Keratinocyte (primary cell): ENCODE data around the gene PLXDC2. TPM values are rescaled to one million over a fixed set of nuclear protein-coding genes. Genes with fewer than 3 reads are reported as not detected.
A peak's percentile ranks its signal among the peaks of the same experiment; 100 is the strongest.

Source experiments
- DNase-seq: peaks from one replicate; pipeline ENCODE4 v3.0.0-alpha.2; 2011; ENCODE audit warnings: low read depth, missing footprints, low spot score
- FAIRE-seq: peaks from 2 replicates; lab custom pipeline; 2011; peaks lifted over from hg19 to GRCh38; lab: Jason Lieb, UNC
- H2AFZ ChIP-seq: 2 replicates; pipeline ENCODE4 v1.6.0; 2012; ENCODE audit warnings: low read length, control low read depth, inconsistent platforms; ENCODE audit not compliant: control insufficient read depth
- H3K27ac ChIP-seq: 2 replicates; pipeline ENCODE4 v1.5.1; 2011; ENCODE audit warnings: low read length; ENCODE audit not compliant: control insufficient read depth, insufficient read depth
- H3K27me3 ChIP-seq: 3 replicates; pipeline ENCODE4 v1.6.0; 2011; ENCODE audit warnings: low read length; ENCODE audit not compliant: control insufficient read depth, insufficient read depth; ENCODE audit errors: extremely low read depth
- H3K36me3 ChIP-seq, 2 experiments: 2 replicates in 1 of 2; 3 replicates in 1 of 2; pipeline ENCODE4 v1.5.1; 2011; ENCODE audit warnings: low read length in 2 of 2, mild to moderate bottlenecking in 1 of 2; ENCODE audit not compliant: control insufficient read depth in 2 of 2, insufficient read depth in 2 of 2; ENCODE audit errors: extremely low read depth in 1 of 2
- H3K4me1 ChIP-seq: 3 replicates; pipeline ENCODE4 v1.5.1; 2011; ENCODE audit warnings: low read length; ENCODE audit not compliant: control insufficient read depth, insufficient read depth; ENCODE audit errors: extremely low read depth
- H3K4me2 ChIP-seq: 3 replicates; pipeline ENCODE4 v1.6.0; 2011; ENCODE audit warnings: low read depth, low read length; ENCODE audit not compliant: control insufficient read depth, insufficient read depth; ENCODE audit errors: extremely low read depth
- H3K4me3 ChIP-seq, 3 experiments: fragments of 200-600 bp in 1 of 3; sonication (generic) in 1 of 3; 2 replicates in 2 of 3; 3 replicates in 1 of 3; pipeline ENCODE4 v1.5.1; 2011 to 2016; ENCODE audit warnings: low read length in 3 of 3, mild to moderate bottlenecking in 3 of 3, control low read depth in 2 of 3, inconsistent platforms in 1 of 3, low read depth in 1 of 3, mixed read lengths in 1 of 3, mixed run types in 1 of 3, moderate library complexity in 1 of 3; ENCODE audit not compliant: control insufficient read depth in 2 of 3, insufficient read depth in 2 of 3; ENCODE audit errors: extremely low read depth in 1 of 3
- H3K79me2 ChIP-seq: 2 replicates; pipeline ENCODE4 v1.6.0; 2012; ENCODE audit warnings: low read length; ENCODE audit not compliant: control insufficient read depth, insufficient read depth
- H3K9ac ChIP-seq: 3 replicates; pipeline ENCODE4 v1.6.0; 2011; ENCODE audit warnings: low read length; ENCODE audit not compliant: control insufficient read depth, insufficient read depth; ENCODE audit errors: extremely low read depth
- H3K9me1 ChIP-seq: 3 replicates; pipeline ENCODE4 v1.6.0; 2011; ENCODE audit warnings: low read length; ENCODE audit not compliant: control insufficient read depth, insufficient read depth; ENCODE audit errors: extremely low read depth
- H3K9me3 ChIP-seq: 2 replicates; pipeline ENCODE4 v1.5.1; 2012; ENCODE audit warnings: low read depth, low read length; ENCODE audit not compliant: control insufficient read depth
- H4K20me1 ChIP-seq: 3 replicates; pipeline ENCODE4 v1.6.0; 2011; ENCODE audit warnings: low read length; ENCODE audit not compliant: control insufficient read depth, insufficient read depth; ENCODE audit errors: extremely low read depth
- EZH2 ChIP-seq: IDR thresholded peaks from one replicate; pipeline ENCODE4 v1.6.1; 2012; ENCODE audit warnings: inconsistent platforms, mild to moderate bottlenecking, low read length, moderate library complexity
- dilution Hi-C: fragments of 300-500 bp; cut with MboI; formaldehyde crosslinking; loops from one replicate; pipeline ENCODE4 v1.7.0; 2020; ENCODE audit warnings: low sequenced_read_pairs; ENCODE audit not compliant: extremely low pct_ligation_motif_present
- polyA plus RNA-seq, 5 experiments: library from polyadenylated mRNA; depleted of rRNA in 3 of 5; stranded (reverse) in 3 of 5; stranded (forward) in 1 of 5; unstranded in 1 of 5; fragments of >200 nt; gene quantifications; 1 replicate in 1 of 5; 2 replicates in 3 of 5; 3 replicates in 1 of 5; pipeline versions ENCODE4 v1.2.1 to v1.2.3, GENCODE V29; 2011 to 2012; ENCODE audit warnings: missing spikeins in 2 of 5, low read depth in 1 of 5, low replicate concordance in 1 of 5
- TF ChIP-seq, protein P1 (sequence below), 3 experiments: IDR thresholded peaks in 1 of 3; conservative IDR thresholded peaks in 1 of 3; optimal IDR thresholded peaks in 1 of 3; 2 replicates in 2 of 3; 3 replicates in 1 of 3; pipeline versions ENCODE3 to v1.5.1; 2011; ENCODE audit warnings: low read length in 3 of 3, mild to moderate bottlenecking in 3 of 3, moderate library complexity in 2 of 3, control low read depth in 1 of 3, inconsistent platforms in 1 of 3; ENCODE audit not compliant: insufficient read depth in 2 of 3; ENCODE audit errors: extremely low read depth in 1 of 3

PLXDC2 gene
- polyA plus RNA-seq, 1 donor (not counting 4 experiments of a cell fraction or from before 2014, with no cell fraction given): 12.9 TPM

DNA sequence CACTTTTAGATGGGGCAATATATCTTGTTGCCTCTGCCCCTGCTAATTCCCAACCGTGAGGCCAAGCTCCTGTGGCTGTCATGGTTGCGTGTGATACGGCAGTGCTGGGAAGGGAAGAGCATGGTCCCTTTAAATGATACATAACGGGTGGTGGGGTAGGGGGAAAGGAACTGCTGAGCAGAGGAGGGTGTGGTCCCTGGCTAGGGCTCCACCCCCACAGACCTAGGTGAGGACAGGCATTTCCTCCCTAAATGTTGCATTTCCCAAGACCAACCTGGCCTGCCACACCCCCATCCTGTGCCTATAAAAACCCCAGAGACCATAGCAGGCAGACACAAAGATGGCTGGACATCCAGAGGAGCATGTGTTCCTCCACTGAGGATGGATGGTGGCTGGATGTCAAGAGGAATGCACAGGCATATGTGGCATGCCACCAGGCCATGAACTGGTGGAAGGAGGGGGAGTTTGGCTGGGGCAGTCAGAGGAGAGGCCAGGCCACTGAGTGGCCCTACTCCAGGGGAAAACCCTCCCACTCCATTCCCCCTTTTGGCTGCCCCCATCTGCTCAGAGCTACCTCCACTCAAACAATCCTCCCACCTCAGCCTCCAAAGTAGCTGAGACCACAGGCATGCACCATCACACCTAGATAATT is 104.0 kb downstream of the PLXDC2 start:
- Histone ChIP-seq H3K9me3 (no peaks in the 10 kb centered on the region), H3K4me3 (no peak overlapping the region), H3K27me3 (no peaks in the 10 kb centered on the region), H2AFZ (peak overlapping the region; percentile 45), H3K79me2 (no peaks in the 10 kb centered on the region), H3K27ac (peak overlapping the region; percentile 79), H3K36me3 (no peaks in the 10 kb centered on the region), H3K9me1 (no peaks in the 10 kb centered on the region), H3K4me2 (no peak overlapping the region), H3K4me1 (peaks cover 56% of the 10 kb centered on the region), H4K20me1 (no peaks in the 10 kb centered on the region), H3K9ac (no peak overlapping the region)
- no peak for TF ChIP-seq EZH2
- TF ChIP-seq, protein P1, sequence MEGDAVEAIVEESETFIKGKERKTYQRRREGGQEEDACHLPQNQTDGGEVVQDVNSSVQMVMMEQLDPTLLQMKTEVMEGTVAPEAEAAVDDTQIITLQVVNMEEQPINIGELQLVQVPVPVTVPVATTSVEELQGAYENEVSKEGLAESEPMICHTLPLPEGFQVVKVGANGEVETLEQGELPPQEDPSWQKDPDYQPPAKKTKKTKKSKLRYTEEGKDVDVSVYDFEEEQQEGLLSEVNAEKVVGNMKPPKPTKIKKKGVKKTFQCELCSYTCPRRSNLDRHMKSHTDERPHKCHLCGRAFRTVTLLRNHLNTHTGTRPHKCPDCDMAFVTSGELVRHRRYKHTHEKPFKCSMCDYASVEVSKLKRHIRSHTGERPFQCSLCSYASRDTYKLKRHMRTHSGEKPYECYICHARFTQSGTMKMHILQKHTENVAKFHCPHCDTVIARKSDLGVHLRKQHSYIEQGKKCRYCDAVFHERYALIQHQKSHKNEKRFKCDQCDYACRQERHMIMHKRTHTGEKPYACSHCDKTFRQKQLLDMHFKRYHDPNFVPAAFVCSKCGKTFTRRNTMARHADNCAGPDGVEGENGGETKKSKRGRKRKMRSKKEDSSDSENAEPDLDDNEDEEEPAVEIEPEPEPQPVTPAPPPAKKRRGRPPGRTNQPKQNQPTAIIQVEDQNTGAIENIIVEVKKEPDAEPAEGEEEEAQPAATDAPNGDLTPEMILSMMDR (optimal IDR thresholded peaks at IDR 0.05 in 1 of 3, IDR thresholded peaks at IDR 0.05 in 1 of 3, conservative IDR thresholded peaks at IDR 0.05 in 1 of 3; ENCODE audit: extremely low read depth in 1 of 3, insufficient read depth in 2 of 3, low read length in 3 of 3): no peak
- dilution Hi-C loops: no loop called here
- DNase-seq: no peak
- no peak for FAIRE-seq

DNA sequence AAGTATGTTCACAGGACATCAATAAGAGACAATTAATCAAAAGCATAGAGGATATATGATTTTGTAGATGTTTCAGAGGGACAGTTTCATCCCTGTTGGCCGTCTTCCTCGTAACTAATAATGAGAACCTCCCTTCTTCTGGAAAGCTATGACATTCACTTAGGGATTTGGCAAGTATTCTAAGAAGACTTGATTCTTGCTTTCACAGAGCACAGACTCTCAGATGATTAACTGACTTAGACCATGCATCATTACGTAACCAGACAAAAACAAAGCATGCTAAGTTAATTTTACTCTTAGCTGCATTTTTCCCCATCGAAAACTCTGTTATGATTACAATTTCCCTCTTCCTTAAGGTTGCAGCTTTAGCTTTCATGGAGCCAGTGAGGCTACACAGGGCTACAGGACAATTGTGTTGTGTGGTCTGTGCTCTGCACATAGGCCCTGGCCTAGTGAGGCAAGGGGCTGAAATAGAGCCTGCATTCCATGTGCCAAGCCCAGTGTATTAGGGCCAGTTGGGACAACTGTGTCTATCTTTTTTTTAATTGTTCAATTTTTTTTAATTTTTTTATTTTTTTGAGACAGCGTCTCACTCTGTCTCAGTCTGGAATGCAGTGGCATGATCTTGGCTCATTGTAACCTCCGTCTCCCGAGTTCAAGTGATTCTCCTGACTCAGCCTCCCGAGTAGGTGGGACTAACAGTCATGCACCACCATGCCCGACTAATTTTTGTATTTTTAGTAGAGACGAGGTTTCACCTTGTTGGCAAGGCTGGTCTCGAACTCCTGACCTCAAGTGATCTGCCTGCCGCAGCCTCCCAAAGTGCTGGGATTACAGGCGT is 105.3 kb downstream of the PLXDC2 start:
- FAIRE-seq (peak; percentile 51), DNase-seq (no peak)
- peak overlapping the region; percentile 90 for H3K27ac ChIP-seq
- dilution Hi-C loops: no loop called here
- H3K9ac ChIP-seq: peak overlapping the region; percentile 57
- peaks cover 56% of the 10 kb centered on the region for H3K4me1 ChIP-seq
- H3K4me2 ChIP-seq: peak overlapping the region; percentile 67
- no peaks in the 10 kb centered on the region for H3K27me3 ChIP-seq
- no peak overlapping the region for H3K4me3 ChIP-seq
- H2AFZ ChIP-seq: peak overlapping the region; percentile 50
- H3K36me3 ChIP-seq: no peaks in the 10 kb centered on the region
- H3K9me1 ChIP-seq: no peaks in the 10 kb centered on the region
- H4K20me1 ChIP-seq: no peaks in the 10 kb centered on the region
- H3K9me3 ChIP-seq: no peaks in the 10 kb centered on the region
- TF ChIP-seq, protein P1 (optimal IDR thresholded peaks at IDR 0.05 in 1 of 3, IDR thresholded peaks at IDR 0.05 in 1 of 3, conservative IDR thresholded peaks at IDR 0.05 in 1 of 3; ENCODE audit: extremely low read depth in 1 of 3, insufficient read depth in 2 of 3, low read length in 3 of 3): no peak
- no peak for TF ChIP-seq EZH2
- H3K79me2 ChIP-seq: no peaks in the 10 kb centered on the region
